Fibroblast of lung (primary cell): Measurements from ENCODE around the gene DRAXIN.

Experiments used
- CTCF ChIP-seq, 2 donors: IDR thresholded peaks in 1 of 2; conservative IDR thresholded peaks in 1 of 2; 1 replicate in 1 of 2; 2 replicates in 1 of 2; pipeline ENCODE4 v1.5.1; 2011 to 2012; ENCODE audit warnings: low read length in 2 of 2, control low read depth in 1 of 2, inconsistent platforms in 1 of 2, low read depth in 1 of 2, mild to moderate bottlenecking in 1 of 2
- EZH2 ChIP-seq: IDR thresholded peaks from 2 replicates; pipeline ENCODE4 v1.5.1; 2012; ENCODE audit warnings: low read length, control low read depth, mild to moderate bottlenecking; ENCODE audit errors: missing control alignments

GRCh38 chr1:11682799-11683198 is 8.7 kb upstream of the DRAXIN start:
- TF ChIP-seq EZH2 = no peak
- TF ChIP-seq CTCF (conservative IDR thresholded peaks at IDR 0.05 in 1 of 2, IDR thresholded peaks at IDR 0.05 in 1 of 2; ENCODE audit: low read depth in 1 of 2, low read length in 2 of 2) = no peak
